ENCODE data around the gene VAV3. TPM values are rescaled to one million over a fixed set of nuclear protein-coding genes. Genes with fewer than 3 reads are reported as not detected.

The VAV3 gene
- polyA plus RNA-seq, 1 of the 3 experiments (the other 2 are of a cell fraction) = not detected

DNA sequence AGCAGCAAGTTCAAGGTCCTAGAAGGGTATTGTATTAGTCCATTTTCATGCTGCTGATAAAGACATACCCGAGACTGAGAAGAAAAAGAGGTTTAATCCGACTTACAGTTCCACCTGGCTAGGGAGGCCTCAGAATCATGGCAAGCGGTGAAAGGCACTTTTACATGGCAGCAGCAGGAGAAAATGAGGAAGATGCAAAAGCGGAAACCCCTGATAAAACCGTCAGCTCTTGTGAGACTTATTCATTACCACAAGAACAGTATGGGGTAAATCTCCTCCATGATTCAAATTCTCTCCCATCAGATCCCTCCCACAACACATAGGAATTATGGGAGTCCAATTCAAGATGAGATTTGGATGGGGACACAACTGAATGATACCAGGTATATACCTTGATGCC is 414.6 kb downstream of the VAV3 start:
- no peak for DNase-seq
- ChIA-PET POLR2A (no interaction called here), CTCF (no interaction called here)
- Histone ChIP-seq H3K79me2 (ENCODE audit: insufficient read depth) (no peaks in the 10 kb centered on the region), H3K9ac (no peak overlapping the region), H3K9me3 (no peaks in the 10 kb centered on the region), H2AFZ (ENCODE audit: low read depth) (no peak overlapping the region), H3K27me3 (ENCODE audit: insufficient read depth) (no peaks in the 10 kb centered on the region), H3F3A (replicated peaks; ENCODE audit: insufficient read depth) (no peaks in the 10 kb centered on the region), H3K4me3 (ENCODE audit: low read depth in 2 of 2, low read length in 1 of 2) (no peak overlapping the region), H3K27ac (ENCODE audit: low read depth in 2 of 2, low read length in 1 of 2) (no peak overlapping the region), H3K36me3 (replicated peaks in 1 of 2; ENCODE audit: control insufficient read depth in 1 of 2, insufficient read depth in 2 of 2, low read length in 1 of 2) (no peaks in the 10 kb centered on the region), H3K4me2 (no peak overlapping the region), H3K9me2 (no peaks in the 10 kb centered on the region), H3K4me1 (ENCODE audit: control insufficient read depth in 1 of 2, insufficient read depth in 2 of 2, low read depth in 1 of 2, low read length in 1 of 2) (peaks cover 0 to 2% of the 10 kb centered on the region in 2 experiments; a peak in 2 of 4 replicates), H4K20me1 (ENCODE audit: insufficient read depth) (no peaks in the 10 kb centered on the region)
- 49% methylated on average over 5 of the region's 5 CpGs for WGBS (ENCODE audit: low lambda C conversion rate)
- TF ChIP-seq, protein P1, sequence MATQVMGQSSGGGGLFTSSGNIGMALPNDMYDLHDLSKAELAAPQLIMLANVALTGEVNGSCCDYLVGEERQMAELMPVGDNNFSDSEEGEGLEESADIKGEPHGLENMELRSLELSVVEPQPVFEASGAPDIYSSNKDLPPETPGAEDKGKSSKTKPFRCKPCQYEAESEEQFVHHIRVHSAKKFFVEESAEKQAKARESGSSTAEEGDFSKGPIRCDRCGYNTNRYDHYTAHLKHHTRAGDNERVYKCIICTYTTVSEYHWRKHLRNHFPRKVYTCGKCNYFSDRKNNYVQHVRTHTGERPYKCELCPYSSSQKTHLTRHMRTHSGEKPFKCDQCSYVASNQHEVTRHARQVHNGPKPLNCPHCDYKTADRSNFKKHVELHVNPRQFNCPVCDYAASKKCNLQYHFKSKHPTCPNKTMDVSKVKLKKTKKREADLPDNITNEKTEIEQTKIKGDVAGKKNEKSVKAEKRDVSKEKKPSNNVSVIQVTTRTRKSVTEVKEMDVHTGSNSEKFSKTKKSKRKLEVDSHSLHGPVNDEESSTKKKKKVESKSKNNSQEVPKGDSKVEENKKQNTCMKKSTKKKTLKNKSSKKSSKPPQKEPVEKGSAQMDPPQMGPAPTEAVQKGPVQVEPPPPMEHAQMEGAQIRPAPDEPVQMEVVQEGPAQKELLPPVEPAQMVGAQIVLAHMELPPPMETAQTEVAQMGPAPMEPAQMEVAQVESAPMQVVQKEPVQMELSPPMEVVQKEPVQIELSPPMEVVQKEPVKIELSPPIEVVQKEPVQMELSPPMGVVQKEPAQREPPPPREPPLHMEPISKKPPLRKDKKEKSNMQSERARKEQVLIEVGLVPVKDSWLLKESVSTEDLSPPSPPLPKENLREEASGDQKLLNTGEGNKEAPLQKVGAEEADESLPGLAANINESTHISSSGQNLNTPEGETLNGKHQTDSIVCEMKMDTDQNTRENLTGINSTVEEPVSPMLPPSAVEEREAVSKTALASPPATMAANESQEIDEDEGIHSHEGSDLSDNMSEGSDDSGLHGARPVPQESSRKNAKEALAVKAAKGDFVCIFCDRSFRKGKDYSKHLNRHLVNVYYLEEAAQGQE (IDR thresholded peaks at IDR 0.05; ENCODE audit: low read depth, low read length) = no peak
- TF ChIP-seq RFX5 (IDR thresholded peaks at IDR 0.05; ENCODE audit: low read length) (no peak), GATA2 (CRISPR knock-in tag; IDR thresholded peaks at IDR 0.05) (no peak), MEF2A (IDR thresholded peaks at IDR 0.05; ENCODE audit: borderline replicate concordance, low read depth) (no peak), EP300 (IDR thresholded peaks at IDR 0.05; ENCODE audit: borderline replicate concordance in 1 of 2, low read depth in 1 of 2, low read length in 1 of 2) (no peak), SMC3 (IDR thresholded peaks at IDR 0.05; ENCODE audit: low read depth, low read length) (no peak), TCF12 (IDR thresholded peaks at IDR 0.05) (no peak), EZH2phosphoT487 (IDR thresholded peaks at IDR 0.05; ENCODE audit: borderline replicate concordance, low read depth) (no peak), FOXM1 (IDR thresholded peaks at IDR 0.05; ENCODE audit: low read depth) (no peak), CHD2 (IDR thresholded peaks at IDR 0.05; ENCODE audit: low read length, partially characterized antibody) (no peak), POLR2AphosphoS5 (IDR thresholded peaks at IDR 0.05; ENCODE audit: low read depth, low read length) (no peak), GABPA (IDR thresholded peaks at IDR 0.05; ENCODE audit: low read depth) (no peak), TAF1 (IDR thresholded peaks at IDR 0.05; ENCODE audit: borderline replicate concordance, low read depth, low read length) (no peak)
- TF ChIP-seq, protein P2, sequence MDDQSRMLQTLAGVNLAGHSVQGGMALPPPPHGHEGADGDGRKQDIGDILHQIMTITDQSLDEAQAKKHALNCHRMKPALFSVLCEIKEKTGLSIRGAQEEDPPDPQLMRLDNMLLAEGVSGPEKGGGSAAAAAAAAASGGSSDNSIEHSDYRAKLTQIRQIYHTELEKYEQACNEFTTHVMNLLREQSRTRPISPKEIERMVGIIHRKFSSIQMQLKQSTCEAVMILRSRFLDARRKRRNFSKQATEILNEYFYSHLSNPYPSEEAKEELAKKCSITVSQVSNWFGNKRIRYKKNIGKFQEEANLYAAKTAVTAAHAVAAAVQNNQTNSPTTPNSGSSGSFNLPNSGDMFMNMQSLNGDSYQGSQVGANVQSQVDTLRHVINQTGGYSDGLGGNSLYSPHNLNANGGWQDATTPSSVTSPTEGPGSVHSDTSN (IDR thresholded peaks at IDR 0.05) = no peak
- TF ChIP-seq, protein P3, sequence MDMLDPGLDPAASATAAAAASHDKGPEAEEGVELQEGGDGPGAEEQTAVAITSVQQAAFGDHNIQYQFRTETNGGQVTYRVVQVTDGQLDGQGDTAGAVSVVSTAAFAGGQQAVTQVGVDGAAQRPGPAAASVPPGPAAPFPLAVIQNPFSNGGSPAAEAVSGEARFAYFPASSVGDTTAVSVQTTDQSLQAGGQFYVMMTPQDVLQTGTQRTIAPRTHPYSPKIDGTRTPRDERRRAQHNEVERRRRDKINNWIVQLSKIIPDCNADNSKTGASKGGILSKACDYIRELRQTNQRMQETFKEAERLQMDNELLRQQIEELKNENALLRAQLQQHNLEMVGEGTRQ (IDR thresholded peaks at IDR 0.05; ENCODE audit: borderline replicate concordance, low read depth, low read length) = no peak
- TF ChIP-seq, protein P4, sequence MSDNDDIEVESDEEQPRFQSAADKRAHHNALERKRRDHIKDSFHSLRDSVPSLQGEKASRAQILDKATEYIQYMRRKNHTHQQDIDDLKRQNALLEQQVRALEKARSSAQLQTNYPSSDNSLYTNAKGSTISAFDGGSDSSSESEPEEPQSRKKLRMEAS (IDR thresholded peaks at IDR 0.05; ENCODE audit: low read depth) = no peak
